K562 (cell line): ENCODE measurements around the gene FDX2. TPM values are rescaled to one million over a fixed set of nuclear protein-coding genes. Genes with fewer than 3 reads are reported as not detected.

Source experiments
- ATAC-seq: fragments of 200-7000 bp; cut with Tn5 transposase; 3 replicates; pipeline ENCODE4 v1.9.1; 2020; ENCODE audit warnings: moderate library complexity
- BruUV-seq: library from RNA; stranded (reverse); fragments of 400-500 nt; replicated peaks from 2 replicates; lab custom pipeline; 2021; lab: Mats Ljungman, UMichigan
- CTCF ChIA-PET: fragments of 300-600 bp; formaldehyde crosslinking; extraction: SDS; loops from one replicate; lab custom pipeline; 2021; ENCODE audit warnings: low intra/inter-chr PET ratio; lab: Yijun Ruan, JAX
- POLR2A ChIA-PET: fragments of 300-600, 350-650 bp; sonication (Branson Sonifier 250); formaldehyde crosslinking; extraction: SDS; loops from one replicate; lab custom pipeline; 2021; ENCODE audit warnings: antibody characterized with exemption, inconsistent platforms; lab: Yijun Ruan, JAX
- DNase-seq, 4 experiments: peaks; one replicate each; pipeline versions ENCODE4 v3.0.0 to v3.0.0-alpha.2; 2011 to 2018; ENCODE audit warnings: low spot score in 3 of 4, mixed read lengths in 3 of 4; ENCODE audit errors: extremely low read depth in 1 of 4
- FAIRE-seq: peaks from 2 replicates; lab custom pipeline; 2011; peaks lifted over from hg19 to GRCh38; lab: Jason Lieb, UNC
- H2AFZ ChIP-seq: 2 replicates; pipeline ENCODE4 v1.6.0; 2011; ENCODE audit warnings: low read depth, low read length, control low read depth, inconsistent platforms
- H3K27ac ChIP-seq: fragments of 200-600 bp; 3 replicates; pipeline ENCODE4 v1.8.0; 2011; ENCODE audit warnings: low read depth, mild to moderate bottlenecking, control low read depth, inconsistent platforms, low read length, moderate library complexity, mixed read lengths; ENCODE audit errors: extremely low read depth
- H3K27me3 ChIP-seq, 2 experiments: fragments of 300-600 bp in 1 of 2; 2 replicates in 1 of 2; 3 replicates in 1 of 2; pipeline versions ENCODE4 v1.6.0 to v1.8.0; 2011; ENCODE audit warnings: inconsistent platforms in 2 of 2, low read length in 2 of 2, mild to moderate bottlenecking in 1 of 2, mixed read lengths in 1 of 2, moderate library complexity in 1 of 2; ENCODE audit not compliant: control insufficient read depth in 2 of 2, insufficient read depth in 2 of 2
- H3K36me3 ChIP-seq: fragments of 300-600 bp; 3 replicates; pipeline ENCODE4 v1.8.0; 2011; ENCODE audit warnings: mild to moderate bottlenecking, low read length, inconsistent platforms; ENCODE audit not compliant: control insufficient read depth, insufficient read depth
- H3K4me1 ChIP-seq, 2 experiments: fragments of 200-600 bp in 1 of 2; replicated peaks in 1 of 2; 2 replicates in 1 of 2; 3 replicates in 1 of 2; pipeline versions ENCODE4 v1.5.1 to v1.8.0; 2011; ENCODE audit warnings: inconsistent platforms in 2 of 2, low read length in 2 of 2, mild to moderate bottlenecking in 1 of 2, mixed read lengths in 1 of 2, moderate library complexity in 1 of 2; ENCODE audit not compliant: control insufficient read depth in 2 of 2, insufficient read depth in 2 of 2
- H3K4me2 ChIP-seq: 2 replicates; pipeline ENCODE4 v1.6.1; 2011; ENCODE audit warnings: low read length, control low read depth, inconsistent platforms, mixed read lengths; ENCODE audit not compliant: insufficient read depth
- H3K4me3 ChIP-seq: fragments of 200-600 bp; sonication (generic), shearing (Covaris generic); 2 replicates; pipeline ENCODE4 v1.5.1; 2016; ENCODE audit warnings: control low read depth, inconsistent platforms
- H3K79me2 ChIP-seq: fragments of 200-600 bp; 3 replicates; pipeline ENCODE4 v1.8.0; 2011; ENCODE audit warnings: low read length, inconsistent platforms; ENCODE audit not compliant: control insufficient read depth, insufficient read depth
- H3K9ac ChIP-seq, 2 experiments: 2 replicates each; pipeline versions ENCODE4 v1.6.0 to v1.6.1; 2011; ENCODE audit warnings: low read depth in 2 of 2, low read length in 2 of 2, control low read depth in 1 of 2, inconsistent platforms in 1 of 2, mild to moderate bottlenecking in 1 of 2, mixed read lengths in 1 of 2; ENCODE audit not compliant: insufficient read depth in 1 of 2
- H3K9me1 ChIP-seq: one replicate; pipeline ENCODE4 v1.6.0; 2011; ENCODE audit warnings: inconsistent platforms, mild to moderate bottlenecking, low read length, moderate library complexity; ENCODE audit not compliant: control insufficient read depth, insufficient read depth
- H3K9me3 ChIP-seq: replicated peaks from 2 replicates; pipeline ENCODE4 v1.5.1; 2011; ENCODE audit warnings: low read depth, low read length, inconsistent platforms; ENCODE audit not compliant: control insufficient read depth, insufficient read depth
- H4K20me1 ChIP-seq: replicated peaks from 2 replicates; pipeline ENCODE4 v1.6.1; 2011; ENCODE audit warnings: low read length, inconsistent platforms, mixed read lengths; ENCODE audit not compliant: control insufficient read depth, insufficient read depth
- BCOR ChIP-seq: fragments of 450-650 bp; IDR thresholded peaks from 2 replicates; pipeline ENCODE4 v1.6.1; 2016
- SIX5 ChIP-seq, 2 experiments: IDR thresholded peaks; 2 replicates each; pipeline ENCODE4 v1.6.1; 2011; ENCODE audit warnings: low read length in 2 of 2, borderline replicate concordance in 1 of 2, low read depth in 1 of 2, mild to moderate bottlenecking in 1 of 2, moderate library complexity in 1 of 2; ENCODE audit not compliant: insufficient read depth in 1 of 2
- ZFP36 ChIP-seq: fragments of 150-350 bp; IDR thresholded peaks from 2 replicates; pipeline ENCODE4 v1.6.1; 2018; ENCODE audit warnings: low read length, low read depth; ENCODE audit not compliant: partially characterized antibody
- ZNF133 ChIP-seq: fragments of 250-450 bp; sonication (Bioruptor Pico); IDR thresholded peaks from 2 replicates; pipeline ENCODE4 v1.4.0; 2020; ENCODE audit warnings: mild to moderate bottlenecking
- WGBS: fragments of 100-300 bp; shearing (Covaris generic); methylation state at CpG from one replicate; pipeline ENCODE4 v1.1.6; 2016; ENCODE audit warnings: low coverage, mixed read lengths; ENCODE audit not compliant: insufficient coverage; ENCODE audit errors: missing lambda C conversion rate; 5-methylcytosine and 5-hydroxymethylcytosine counted together
- in situ Hi-C: fragments of 300-500 bp; cut with MboI; formaldehyde crosslinking; loops from 4 replicates; pipeline ENCODE4 v1.15.0; 2018; ENCODE audit warnings: inconsistent platforms, mixed read lengths
- intact Hi-C: fragments of 100-400 bp; cut with micrococcal nuclease; formaldehyde crosslinking; loops from 2 replicates; pipeline ENCODE4 v1.14.2; 2022
- polyA plus RNA-seq, 8 experiments: library from polyadenylated mRNA; depleted of rRNA in 4 of 8; stranded (reverse) in 5 of 8; unstranded in 3 of 8; fragments of >200 nt; fragmentation: Nextera tagmentation in 2 of 8; fragmentation: Illumina TruSeq in 1 of 8; extraction: Ambion mirVana in 2 of 8; extraction: Trizol in 1 of 8; gene quantifications; 2 replicates each; pipeline versions ENCODE4 v1.2.1 to v1.2.3, GENCODE V29; 2011 to 2014; ENCODE audit warnings: inconsistent platforms in 1 of 8, missing spikeins in 1 of 8
- total RNA-seq, 7 experiments: library from RNA; depleted of rRNA in 6 of 7; stranded (reverse); fragments of >200 nt in 6 of 7; fragmentation: Illumina TruSeq in 2 of 7; extraction: Trizol in 2 of 7; gene quantifications; 2 replicates each; pipeline versions ENCODE4 v1.2.1 to v1.2.3, GENCODE V29; 2011 to 2021; ENCODE audit warnings: low replicate concordance in 1 of 7

The FDX2 gene
- total and polyA plus RNA-seq, 9 of the 15 experiments (the other 6 are each of a cell fraction or from before 2014, with no cell fraction given) = 2.5 to 49.8 (median 29.7) TPM

- in situ Hi-C loops = no loop called here
- no peak within 1 kb of the TSS; the same call in 2 of the 3 replicates for H3K27ac ChIP-seq
- no peak for FAIRE-seq
These were observed 23.7 kb upstream of the FDX2 start, which contains the start of gene ICAM3 for GRCh38 chr19:10339380-10339960. Gene ICAM3 (minus strand): TSS chr19:10339624. CDS start chr19:10339614, 10 bp downstream.

GRCh38 chr19:10338940-10339339 lies 23.1 kb upstream of the FDX2 start:
- H3K4me3 ChIP-seq = no peak overlapping the region
- H4K20me1 ChIP-seq = no peaks in the 10 kb centered on the region
- peaks cover 17% of the 10 kb centered on the region for H3K79me2 ChIP-seq
- WGBS = 60% methylated on average over 5 of the region's 6 CpGs
- ATAC-seq (no peak), FAIRE-seq (no peak), DNase-seq (no peak)
- ChIA-PET CTCF (no interaction called here), POLR2A (interaction anchor here (0.6 kb wide), 1 partner anchor 11 kb away, joined by 4 read pairs; no protein-coding TSS in a partner anchor)
- TF ChIP-seq BCOR = 0 out of 2 replicates have a peak, but pooled peaks have one; percentile 32
- TF ChIP-seq ZFP36 = peak; percentile 90
- TF ChIP-seq SIX5 (IDR thresholded peaks at IDR 0.05; ENCODE audit: borderline replicate concordance in 1 of 2, insufficient read depth in 1 of 2, low read depth in 1 of 2, low read length in 2 of 2) = no peak
- no peaks in the 10 kb centered on the region for H3K9me1 ChIP-seq
- peak overlapping the region in 1 of 2 experiments; percentile 78; a peak in 1 of 4 replicates for H3K9ac ChIP-seq
- no peak overlapping the region; the same call in 2 of the 3 replicates for H3K27ac ChIP-seq
- H3K27me3 ChIP-seq = no peaks in the 10 kb centered on the region
- no peaks in the 10 kb centered on the region for H3K9me3 ChIP-seq
- intact Hi-C loops = no loop called here
- no peak overlapping the region; the same call in 1 of the 2 replicates for H2AFZ ChIP-seq
- H3K4me2 ChIP-seq = no peak overlapping the region
- no TSS peak for BruUV-seq
- in situ Hi-C loops = no loop called here
- no peaks in the 10 kb centered on the region for H3K36me3 ChIP-seq
- H3K4me1 ChIP-seq = peaks cover 8 to 31% of the 10 kb centered on the region in 2 experiments; a peak in 4 of 5 replicates

More at GRCh38 chr19:10339380-10339960, 23.7 kb upstream of the FDX2 start, which contains the start of gene ICAM3:
- TF ChIP-seq BCOR = 0 out of 2 replicates have a peak, but pooled peaks have one; percentile 3
- no peak for TF ChIP-seq ZNF133 (CRISPR knock-in tag)
- ChIA-PET POLR2A (no interaction called here), CTCF (no interaction called here)
- DNase-seq = no peak
- 50% methylated on average over 13 of the region's 14 CpGs for WGBS
- BruUV-seq = no TSS peak
- Histone ChIP-seq H3K27me3 (no peaks in the 10 kb centered on the region), H3K4me1 (peaks cover 8 to 26% of the 10 kb centered on the region in 2 experiments; a peak in 4 of 5 replicates), H3K9me1 (no peaks in the 10 kb centered on the region), H3K4me2 (no peak within 1 kb of the TSS), H2AFZ (no peak within 1 kb of the TSS; the same call in 1 of the 2 replicates), H3K9ac (peak within 1 kb of the TSS in 1 of 2 experiments; percentile 78; a peak in 2 of 4 replicates), H4K20me1 (no peaks in the 10 kb centered on the region), H3K4me3 (no peak within 1 kb of the TSS), H3K9me3 (no peaks in the 10 kb centered on the region), H3K36me3 (no peaks in the 10 kb centered on the region), H3K79me2 (peaks cover 12% of the 10 kb centered on the region)
- intact Hi-C loops = no loop called here
- no peak for ATAC-seq
